Common myeloid progenitor, CD34-positive (primary cell): ENCODE data around the gene GRN.
A peak's percentile ranks its signal among the peaks of the same experiment; 100 is the strongest.

ENCODE experiments used
- CTCF ChIA-PET: fragments of 350-600 bp; sonication (Branson Sonifier 250); formaldehyde crosslinking; loops from one replicate; lab custom pipeline; 2021; ENCODE audit warnings: antibody characterized with exemption; lab: Charles Lee
- POLR2A ChIA-PET: fragments of 350-600 bp; sonication (Branson Sonifier 250); formaldehyde crosslinking; loops from one replicate; lab custom pipeline; 2021; ENCODE audit warnings: antibody characterized with exemption; lab: Charles Lee
- DNase-seq, 3 donors: peaks; one replicate each; pipeline versions ENCODE4 v3.0.0 to v3.0.0-alpha.2; 2013
- H3K27ac ChIP-seq, 2 experiments: 1 replicate in 1 of 2; 2 replicates in 1 of 2; pipeline ENCODE4 v1.7.0; 2013; ENCODE audit warnings: inconsistent platforms in 2 of 2, low read length in 2 of 2, mild to moderate bottlenecking in 2 of 2, low read depth in 1 of 2, moderate library complexity in 1 of 2; ENCODE audit not compliant: severe bottlenecking in 2 of 2, insufficient read depth in 1 of 2, poor library complexity in 1 of 2
- H3K27me3 ChIP-seq, 5 experiments: replicated peaks in 2 of 5; 1 replicate in 3 of 5; 2 replicates in 2 of 5; pipeline versions ENCODE4 v1.6.1 to v1.7.0; 2013; ENCODE audit warnings: low read length in 4 of 5, mild to moderate bottlenecking in 2 of 5, moderate library complexity in 2 of 5, inconsistent platforms in 1 of 5; ENCODE audit not compliant: insufficient read depth in 5 of 5, control insufficient read depth in 4 of 5
- H3K36me3 ChIP-seq, 4 experiments: 1 replicate in 2 of 4; 2 replicates in 2 of 4; pipeline versions ENCODE4 v1.6.1 to v1.7.0; 2013; ENCODE audit warnings: low read length in 3 of 4, control low read depth in 1 of 4, mild to moderate bottlenecking in 1 of 4; ENCODE audit not compliant: control insufficient read depth in 4 of 4, insufficient read depth in 4 of 4
- H3K4me1 ChIP-seq, 4 experiments: 1 replicate in 3 of 4; 2 replicates in 1 of 4; pipeline versions ENCODE4 v1.6.1 to v1.7.1; 2013; ENCODE audit warnings: low read length in 3 of 4, mild to moderate bottlenecking in 3 of 4, control low read depth in 1 of 4, inconsistent platforms in 1 of 4, moderate library complexity in 1 of 4; ENCODE audit not compliant: control insufficient read depth in 4 of 4, insufficient read depth in 4 of 4; ENCODE audit errors: control extremely low read depth in 1 of 4
- H3K4me3 ChIP-seq, 7 experiments: 1 replicate in 4 of 7; 2 replicates in 3 of 7; pipeline versions ENCODE4 v1.5.1 to v1.7.0; 2013; ENCODE audit warnings: mild to moderate bottlenecking in 7 of 7, low read length in 6 of 7, moderate library complexity in 6 of 7, inconsistent platforms in 2 of 7, low read depth in 2 of 7, control low read depth in 1 of 7; ENCODE audit not compliant: insufficient read depth in 4 of 7, control insufficient read depth in 1 of 7; ENCODE audit errors: extremely low read depth in 1 of 7
- H3K9me3 ChIP-seq, 5 experiments: 1 replicate in 4 of 5; 2 replicates in 1 of 5; pipeline versions ENCODE4 v1.6.1 to v1.7.1; 2013; ENCODE audit warnings: low read length in 4 of 5, mild to moderate bottlenecking in 2 of 5, inconsistent platforms in 1 of 5, low read depth in 1 of 5, moderate library complexity in 1 of 5; ENCODE audit not compliant: control insufficient read depth in 4 of 5, insufficient read depth in 2 of 5; ENCODE audit errors: control extremely low read depth in 1 of 5
- WGBS: methylation state at CpG from one replicate; pipeline ENCODE4 v1.1.5; 2013; ENCODE audit not compliant: insufficient coverage; 5-methylcytosine and 5-hydroxymethylcytosine counted together

Gene GRN

GRCh38 chr17:44384823-44385286, 39.8 kb downstream of the GRN start:
- peaks cover 5 to 47% (median 31%) of the 10 kb centered on the region in 4 experiments for H3K4me1 ChIP-seq
- no peaks in the 10 kb centered on the region for H3K9me3 ChIP-seq
- DNase-seq = no peak
- H3K4me3 ChIP-seq = peak overlapping the region; percentile 11 to 83 (median 57)
- no peak overlapping the region for H3K27ac ChIP-seq
- H3K36me3 ChIP-seq = peaks cover 0 to 2% (median 0%) of the 10 kb centered on the region in 4 experiments
- CTCF ChIA-PET = interaction anchor here (0.6 to 9.0 kb wide), 7 partner anchors 9 to 138 kb away, joined by 3 to 76 read pairs (median 5); partner anchors contain the start of gene FAM171A2
- POLR2A ChIA-PET = interaction anchor here (1.0 kb wide), 1 partner anchor 13 kb away, joined by 3 read pairs; no protein-coding TSS in a partner anchor
- H3K27me3 ChIP-seq = peaks cover 0 to 3% (median 0%) of the 10 kb centered on the region in 5 experiments
- WGBS = 13% methylated on average over 26 of the region's 26 CpGs

DNA sequence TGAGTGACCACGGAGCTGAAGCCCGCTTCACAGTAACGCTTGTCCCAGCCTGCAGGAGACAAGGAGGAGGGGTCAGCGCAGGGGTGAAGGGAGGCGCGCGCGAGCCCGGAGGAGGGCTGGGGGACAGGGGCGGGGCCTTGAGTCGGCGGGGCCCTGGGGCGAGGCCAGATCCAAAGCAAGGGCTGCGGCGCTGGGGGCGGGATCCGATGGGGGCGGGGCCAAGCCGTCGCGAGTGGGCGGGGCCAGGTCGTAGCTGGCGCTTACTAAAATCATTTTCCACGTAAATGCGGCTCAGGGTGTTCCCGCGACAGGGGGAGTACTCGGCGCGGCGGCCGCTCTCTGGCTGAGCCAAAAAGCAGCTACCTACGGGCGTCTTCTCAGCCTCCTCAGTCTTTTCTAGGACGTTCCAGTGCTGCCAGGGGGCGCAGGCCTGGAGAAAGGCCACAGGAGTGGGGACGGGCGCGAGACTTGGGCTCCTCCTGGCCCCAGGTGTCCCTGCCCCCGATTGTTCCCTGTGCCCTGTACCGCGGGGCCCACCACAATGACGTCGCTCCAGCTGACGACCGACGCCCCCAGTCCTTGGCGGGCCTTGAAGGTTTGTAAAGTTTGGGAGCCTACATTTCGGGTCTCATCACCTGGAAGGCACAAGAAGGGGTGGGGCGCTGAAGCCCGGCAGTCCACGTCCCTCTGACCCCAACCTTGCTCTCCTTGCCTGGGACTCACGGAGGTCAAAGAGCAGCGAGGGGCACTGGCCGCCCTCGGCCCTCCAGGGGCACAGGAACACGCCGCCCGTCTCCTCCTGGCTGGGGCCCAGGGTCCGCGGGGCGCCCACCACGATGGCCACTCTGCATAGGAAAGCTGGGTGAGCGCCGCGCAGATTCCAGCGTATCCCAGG, 40.4 kb downstream of the GRN start:
- 6% methylated on average over 57 of the region's 68 CpGs for WGBS
- peaks cover 0 to 3% (median 0%) of the 10 kb centered on the region in 5 experiments for H3K27me3 ChIP-seq
- peak overlapping the region; percentile 33 to 68 for H3K27ac ChIP-seq
- ChIA-PET CTCF (interaction anchor here (0.6 to 9.0 kb wide), 11 partner anchors 8 to 138 kb away, joined by 3 to 76 read pairs (median 4); partner anchors contain the start of gene FAM171A2), POLR2A (interaction anchor here (0.5 to 1.0 kb wide), 2 partner anchors 13 to 82 kb away, joined by 3 read pairs; no protein-coding TSS in a partner anchor)
- peaks cover 7 to 54% (median 38%) of the 10 kb centered on the region in 4 experiments for H3K4me1 ChIP-seq
- peak; percentile 92 to 94 (median 93) for DNase-seq
- H3K36me3 ChIP-seq = peaks cover 0 to 2% (median 0%) of the 10 kb centered on the region in 4 experiments
- peak overlapping the region; percentile 23 to 83 (median 66) for H3K4me3 ChIP-seq
- H3K9me3 ChIP-seq = no peaks in the 10 kb centered on the region

GRCh38 chr17:44386182-44386525, 41.1 kb downstream of the GRN start:
- peaks cover 0 to 2% (median 0%) of the 10 kb centered on the region in 4 experiments for H3K36me3 ChIP-seq
- POLR2A ChIA-PET = interaction anchor here (0.6 kb wide), 1 partner anchor 401 kb away, joined by 3 read pairs; no protein-coding TSS in a partner anchor
- H3K27me3 ChIP-seq = peaks cover 0 to 3% (median 0%) of the 10 kb centered on the region in 5 experiments
- CTCF ChIA-PET = interaction anchor here (0.8 to 9.0 kb wide), 7 partner anchors 10 to 30 kb away, joined by 3 to 76 read pairs (median 4); partner anchors contain the start of gene FAM171A2
- H3K4me3 ChIP-seq = peak overlapping the region in 6 of 7 experiments; percentile 23 to 83 (median 67)
- H3K4me1 ChIP-seq = peaks cover 9 to 60% (median 43%) of the 10 kb centered on the region in 4 experiments
- 29% methylated on average over 5 of the region's 10 CpGs for WGBS
- no peaks in the 10 kb centered on the region for H3K9me3 ChIP-seq
- peak overlapping the region; percentile 33 to 68 for H3K27ac ChIP-seq
- no peak for DNase-seq

GRCh38 chr17:44387804-44388203, 42.7 kb downstream of the GRN start:
- ChIA-PET POLR2A (interaction anchor here (0.6 kb wide), 1 partner anchor 28 kb away, joined by 5 read pairs; no protein-coding TSS in a partner anchor), CTCF (interaction anchor here (3.0 to 9.0 kb wide), 2 partner anchors 11 to 17 kb away, joined by 19 to 76 read pairs; no protein-coding TSS in a partner anchor)
- H3K4me1 ChIP-seq = peaks cover 9 to 64% (median 48%) of the 10 kb centered on the region in 4 experiments
- H3K9me3 ChIP-seq = no peaks in the 10 kb centered on the region
- peak in 2 of 3 donors; percentile 49 to 65 for DNase-seq
- peaks cover 0 to 2% (median 0%) of the 10 kb centered on the region in 4 experiments for H3K36me3 ChIP-seq
- H3K27ac ChIP-seq = no peak overlapping the region
- peak overlapping the region in 1 of 7 experiments; percentile 16 for H3K4me3 ChIP-seq
- no CpG with 5 or more reads among the region's 2 CpGs for WGBS
- H3K27me3 ChIP-seq = peaks cover 0 to 3% (median 0%) of the 10 kb centered on the region in 5 experiments

- Histone ChIP-seq H3K36me3 (no peaks in the 10 kb centered on the region), H3K27me3 (peaks cover 0 to 3% (median 0%) of the 10 kb centered on the region in 5 experiments), H3K27ac (peak within 1 kb of the TSS; percentile 27 to 60), H3K4me1 (peaks cover 9 to 76% (median 55%) of the 10 kb centered on the region in 4 experiments), H3K4me3 (peak within 1 kb of the TSS in 5 of 7 experiments; percentile 5 to 60 (median 39)), H3K9me3 (no peaks in the 10 kb centered on the region)
- POLR2A ChIA-PET = no interaction called here
- CTCF ChIA-PET = interaction anchor here (1.1 to 9.0 kb wide), 5 partner anchors 9 to 134 kb away, joined by 4 to 76 read pairs (median 4); no protein-coding TSS in a partner anchor
- WGBS = 0% methylated on average over 1 of the region's 1 CpG
- no peak for DNase-seq
These were observed 44.2 kb downstream of the GRN start, which contains the start of gene ITGA2B for GRCh38 chr17:44389281-44389680. TSS of gene ITGA2B (minus strand) at chr17:44389649. CDS start at chr17:44389473, 176 bp downstream.

GRCh38 chr17:44389723-44390202, 44.7 kb downstream of the GRN start:
- Histone ChIP-seq H3K9me3 (no peaks in the 10 kb centered on the region), H3K4me1 (peaks cover 9 to 75% (median 52%) of the 10 kb centered on the region in 4 experiments), H3K36me3 (no peaks in the 10 kb centered on the region), H3K27ac (peak overlapping the region; percentile 27 to 60), H3K4me3 (peak overlapping the region in 4 of 7 experiments; percentile 12 to 60 (median 28)), H3K27me3 (no peaks in the 10 kb centered on the region)
- CTCF ChIA-PET = interaction anchor here (0.9 to 9.0 kb wide), 7 partner anchors 9 to 133 kb away, joined by 3 to 76 read pairs (median 4); no protein-coding TSS in a partner anchor
- DNase-seq = peak; percentile 94 to 99 (median 98)
- POLR2A ChIA-PET = interaction anchor here (0.7 kb wide), 1 partner anchor 11 kb away, joined by 3 read pairs; no protein-coding TSS in a partner anchor
- WGBS = 0% methylated on average over 3 of the region's 6 CpGs
